Mesothelial cell of epicardium (in vitro differentiated cells): ENCODE data around the gene ABCB8. TPM values are rescaled to one million over a fixed set of nuclear protein-coding genes. Genes with fewer than 3 reads are reported as not detected.

Experiments used
- DNase-seq, 2 experiments: peaks; one replicate each; pipeline ENCODE4 v3.0.0; 2021; ENCODE audit warnings: low spot score in 2 of 2; ENCODE audit not compliant: unreplicated experiment in 2 of 2
- H3K27ac Mint-ChIP-seq: 2 replicates; pipeline ENCODE4 v1.8.0; 2021; ENCODE audit warnings: mixed read lengths
- H3K27me3 Mint-ChIP-seq: 2 replicates; pipeline ENCODE4 v1.8.0; 2021; ENCODE audit warnings: low read depth, mixed read lengths
- H3K36me3 Mint-ChIP-seq: 2 replicates; pipeline ENCODE4 v1.8.0; 2021; ENCODE audit warnings: mixed read lengths
- H3K4me1 Mint-ChIP-seq: 2 replicates; pipeline ENCODE4 v1.8.0; 2021; ENCODE audit warnings: mixed read lengths
- H3K4me3 Mint-ChIP-seq: 2 replicates; pipeline ENCODE4 v1.8.0; 2021; ENCODE audit warnings: mild to moderate bottlenecking, moderate library complexity, mixed read lengths
- H3K9me3 Mint-ChIP-seq: 2 replicates; pipeline ENCODE4 v1.8.0; 2021; ENCODE audit warnings: mixed read lengths
- CTCF ChIP-seq: fragments of 200-600 bp; sonication (generic); IDR thresholded peaks from one replicate; pipeline ENCODE4 v1.5.0; 2021; ENCODE audit warnings: antibody characterized with exemption; ENCODE audit not compliant: unreplicated experiment
- total RNA-seq: library from RNA; stranded (reverse); gene quantifications from 3 replicates; pipeline ENCODE4 v1.2.1, GENCODE V29; 2021

ABCB8 gene
- total RNA-seq, 1 donor from 2014 or later = 40.7 TPM

- H3K4me3 Mint-ChIP-seq = no peak overlapping the region
- TF ChIP-seq CTCF = no peak
- DNase-seq = no peak
- peaks cover 3% of the 10 kb centered on the region for H3K27me3 Mint-ChIP-seq
- H3K27ac Mint-ChIP-seq = no peak overlapping the region
- H3K36me3 Mint-ChIP-seq = no peaks in the 10 kb centered on the region
- H3K9me3 Mint-ChIP-seq = no peaks in the 10 kb centered on the region
- peaks cover 17% of the 10 kb centered on the region for H3K4me1 Mint-ChIP-seq
Observed at GRCh38 chr7:151005566-151005965, 22.7 kb upstream of the ABCB8 start.

- Mint-ChIP-seq H3K4me1 (peaks cover 24% of the 10 kb centered on the region), H3K4me3 (no peak overlapping the region), H3K27ac (no peak overlapping the region), H3K9me3 (no peaks in the 10 kb centered on the region), H3K27me3 (peaks cover 5% of the 10 kb centered on the region), H3K36me3 (no peaks in the 10 kb centered on the region)
- no peak for TF ChIP-seq CTCF
- no peak for DNase-seq
Observed at GRCh38 chr7:151006590-151007300, 21.5 kb upstream of the ABCB8 start.

DNA sequence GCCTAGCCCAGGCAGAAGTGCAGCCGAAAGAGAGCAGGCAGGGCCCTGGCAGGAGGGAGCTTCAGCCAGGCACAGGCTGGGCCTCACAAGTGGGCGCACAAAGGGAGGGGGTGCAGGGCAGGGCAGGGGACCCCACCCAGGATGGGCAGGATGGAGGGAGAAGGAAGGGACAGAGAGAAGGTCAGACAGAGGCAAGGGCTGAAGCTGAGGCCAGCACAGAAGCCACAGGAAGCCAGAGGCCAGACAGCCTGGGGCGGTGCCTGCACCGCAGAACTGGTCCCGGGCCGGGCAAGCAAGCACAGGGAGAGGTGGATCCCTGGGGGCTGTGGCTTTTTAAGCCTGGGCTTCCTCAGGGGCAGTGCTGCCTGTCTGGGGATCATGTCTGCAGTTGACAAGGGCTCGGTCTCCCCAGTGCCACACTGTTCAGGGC, 20.8 kb upstream of the ABCB8 start:
- no peak for DNase-seq
- H3K4me3 Mint-ChIP-seq = no peak overlapping the region
- H3K27me3 Mint-ChIP-seq = peaks cover 10% of the 10 kb centered on the region
- TF ChIP-seq CTCF = no peak
- H3K36me3 Mint-ChIP-seq = no peaks in the 10 kb centered on the region
- peaks cover 26% of the 10 kb centered on the region for H3K4me1 Mint-ChIP-seq
- H3K9me3 Mint-ChIP-seq = no peaks in the 10 kb centered on the region
- no peak overlapping the region for H3K27ac Mint-ChIP-seq

DNA sequence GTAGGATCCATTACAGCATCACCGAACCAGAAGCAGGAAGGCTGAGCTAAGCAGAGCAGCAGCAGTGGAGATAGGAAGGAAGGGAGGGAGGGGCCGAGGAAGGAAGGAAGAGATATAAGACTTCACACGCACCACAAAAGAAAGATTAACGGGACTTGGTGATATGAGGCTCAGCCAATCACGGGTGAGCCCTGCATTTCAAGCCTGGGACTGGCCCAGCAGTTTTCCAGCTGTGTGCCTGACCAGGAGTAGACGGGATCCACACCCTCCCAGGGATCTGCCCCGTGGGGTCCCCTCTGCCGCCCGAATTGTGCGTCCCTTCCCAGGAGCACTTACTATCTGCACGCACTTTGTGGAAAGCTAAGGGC, 20.1 kb upstream of the ABCB8 start:
- peaks cover 14% of the 10 kb centered on the region for H3K27me3 Mint-ChIP-seq
- H3K4me1 Mint-ChIP-seq = peaks cover 26% of the 10 kb centered on the region
- DNase-seq = no peak
- no peaks in the 10 kb centered on the region for H3K36me3 Mint-ChIP-seq
- H3K4me3 Mint-ChIP-seq = peak overlapping the region; percentile 56
- no peaks in the 10 kb centered on the region for H3K9me3 Mint-ChIP-seq
- TF ChIP-seq CTCF = no peak
- peak overlapping the region; percentile 64 for H3K27ac Mint-ChIP-seq

GRCh38 chr7:151008511-151009323, 19.5 kb upstream of the ABCB8 start:
- TF ChIP-seq CTCF = peak; percentile 70
- DNase-seq = peak in 1 of 2 experiments; percentile 76
- no peaks in the 10 kb centered on the region for H3K9me3 Mint-ChIP-seq
- H3K27ac Mint-ChIP-seq = peak overlapping the region; percentile 64
- peaks cover 14% of the 10 kb centered on the region for H3K27me3 Mint-ChIP-seq
- no peaks in the 10 kb centered on the region for H3K36me3 Mint-ChIP-seq
- H3K4me3 Mint-ChIP-seq = peak overlapping the region; percentile 56
- peaks cover 26% of the 10 kb centered on the region for H3K4me1 Mint-ChIP-seq
